ENCODE measurements around the gene RNF168.

DNA sequence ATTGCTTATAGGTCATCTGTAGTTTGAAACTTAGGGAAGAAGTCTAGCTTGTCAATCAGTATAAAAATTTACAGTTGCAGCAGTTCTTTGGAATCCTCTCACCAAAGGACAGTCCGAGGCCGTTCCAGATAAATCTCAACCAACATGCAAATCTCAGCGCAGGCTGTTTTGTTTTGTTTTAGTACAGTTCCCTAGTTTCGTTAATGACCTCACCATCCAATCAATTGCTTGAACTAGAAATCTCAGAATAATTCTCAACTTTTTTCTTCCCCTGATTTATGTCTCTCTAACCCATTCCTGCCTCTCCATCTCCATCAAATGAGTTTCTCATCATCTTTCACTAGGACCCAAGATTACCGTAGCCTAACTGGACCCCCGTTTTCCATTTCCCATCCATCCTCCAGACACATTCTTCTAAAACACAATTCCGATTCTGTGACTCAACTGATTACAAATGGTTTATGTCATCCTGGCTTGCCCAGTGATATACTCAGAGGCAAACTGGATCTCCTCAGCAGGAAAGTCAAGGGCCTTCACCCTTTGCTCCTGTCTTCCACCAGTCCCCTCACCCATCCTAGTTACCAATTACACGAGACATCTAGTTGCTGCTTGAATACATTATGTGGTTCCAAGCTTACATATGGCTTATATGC, 10.3 kb upstream of the RNF168 start:
- TF ChIP-seq, protein P1, sequence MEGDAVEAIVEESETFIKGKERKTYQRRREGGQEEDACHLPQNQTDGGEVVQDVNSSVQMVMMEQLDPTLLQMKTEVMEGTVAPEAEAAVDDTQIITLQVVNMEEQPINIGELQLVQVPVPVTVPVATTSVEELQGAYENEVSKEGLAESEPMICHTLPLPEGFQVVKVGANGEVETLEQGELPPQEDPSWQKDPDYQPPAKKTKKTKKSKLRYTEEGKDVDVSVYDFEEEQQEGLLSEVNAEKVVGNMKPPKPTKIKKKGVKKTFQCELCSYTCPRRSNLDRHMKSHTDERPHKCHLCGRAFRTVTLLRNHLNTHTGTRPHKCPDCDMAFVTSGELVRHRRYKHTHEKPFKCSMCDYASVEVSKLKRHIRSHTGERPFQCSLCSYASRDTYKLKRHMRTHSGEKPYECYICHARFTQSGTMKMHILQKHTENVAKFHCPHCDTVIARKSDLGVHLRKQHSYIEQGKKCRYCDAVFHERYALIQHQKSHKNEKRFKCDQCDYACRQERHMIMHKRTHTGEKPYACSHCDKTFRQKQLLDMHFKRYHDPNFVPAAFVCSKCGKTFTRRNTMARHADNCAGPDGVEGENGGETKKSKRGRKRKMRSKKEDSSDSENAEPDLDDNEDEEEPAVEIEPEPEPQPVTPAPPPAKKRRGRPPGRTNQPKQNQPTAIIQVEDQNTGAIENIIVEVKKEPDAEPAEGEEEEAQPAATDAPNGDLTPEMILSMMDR (optimal IDR thresholded peaks at IDR 0.05 in 1 of 3, IDR thresholded peaks at IDR 0.05 in 1 of 3, conservative IDR thresholded peaks at IDR 0.05 in 1 of 3; ENCODE audit: extremely low read depth in 1 of 3, insufficient read depth in 2 of 3, low read length in 3 of 3), result no peak
- TF ChIP-seq EZH2 (IDR thresholded peaks at IDR 0.05; ENCODE audit: low read length), result no peak
